Ishikawa (cell line): ENCODE data around the gene HOXB4.

Experiments
- CEBPB ChIP-seq: IDR thresholded peaks from 2 replicates; pipeline ENCODE4 v1.6.1; 2012
- CREB1 ChIP-seq: IDR thresholded peaks from 2 replicates; pipeline ENCODE4 v1.6.1; 2012; ENCODE audit warnings: low read depth
- EGR1 ChIP-seq: IDR thresholded peaks from 2 replicates; pipeline ENCODE4 v1.6.1; 2012
- EP300 ChIP-seq: IDR thresholded peaks from 2 replicates; pipeline ENCODE4 v1.6.1; 2012; ENCODE audit warnings: borderline replicate concordance
- FOXM1 ChIP-seq: IDR thresholded peaks from 2 replicates; pipeline ENCODE4 v1.6.1; 2012; ENCODE audit warnings: low read depth, borderline replicate concordance
- NFIC ChIP-seq: IDR thresholded peaks from 2 replicates; pipeline ENCODE4 v1.6.1; 2012
- RAD21 ChIP-seq: IDR thresholded peaks from 2 replicates; pipeline ENCODE4 v1.6.1; 2012; ENCODE audit warnings: low read depth
- TAF1 ChIP-seq: IDR thresholded peaks from 2 replicates; pipeline ENCODE4 v1.6.1; 2012; ENCODE audit warnings: low read depth, mild to moderate bottlenecking
- TCF12 ChIP-seq: IDR thresholded peaks from 2 replicates; pipeline ENCODE4 v1.6.1; 2012; ENCODE audit warnings: low read depth
- TEAD4 ChIP-seq: IDR thresholded peaks from 2 replicates; pipeline ENCODE4 v1.6.1; 2012
- YY1 ChIP-seq: IDR thresholded peaks from 2 replicates; pipeline ENCODE4 v1.6.1; 2012; ENCODE audit warnings: low read depth
- ZBTB7A ChIP-seq: IDR thresholded peaks from 2 replicates; pipeline ENCODE4 v1.6.1; 2012; ENCODE audit warnings: low read depth
- TF ChIP-seq, protein P1 (sequence below): IDR thresholded peaks from 2 replicates; pipeline ENCODE4 v1.6.1; 2012
- TF ChIP-seq, protein P2 (sequence below): IDR thresholded peaks from 2 replicates; pipeline ENCODE4 v1.6.1; 2012; ENCODE audit warnings: low read depth, mild to moderate bottlenecking
- TF ChIP-seq, protein P3 (sequence below): IDR thresholded peaks from 2 replicates; pipeline ENCODE4 v1.6.1; 2012

HOXB4 gene

DNA sequence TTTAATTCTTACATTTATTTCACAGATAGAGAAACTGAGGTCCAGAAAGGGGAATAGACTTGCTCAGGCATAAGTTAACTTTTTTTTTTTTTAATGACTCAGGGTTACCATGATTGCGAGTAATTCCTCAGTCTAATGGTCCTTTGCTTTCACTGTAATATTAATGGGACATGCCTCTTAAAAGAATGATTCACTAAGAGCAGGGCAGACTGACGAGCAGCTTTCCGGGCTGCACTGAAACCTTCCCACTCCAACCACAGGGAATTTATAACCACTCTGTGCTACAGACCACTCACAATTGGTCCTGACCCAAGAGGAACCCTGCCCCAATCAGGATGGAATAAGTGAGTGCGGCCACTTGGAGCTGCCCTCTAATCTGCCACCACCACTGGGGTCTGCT lies 39.0 kb downstream of the HOXB4 start:
- TF ChIP-seq FOXM1 (no peak), YY1 (no peak), RAD21 (no peak), TCF12 (no peak), EGR1 (no peak), NFIC (no peak), TEAD4 (no peak), ZBTB7A (no peak), CREB1 (no peak), EP300 (no peak)
- TF ChIP-seq, protein P1, sequence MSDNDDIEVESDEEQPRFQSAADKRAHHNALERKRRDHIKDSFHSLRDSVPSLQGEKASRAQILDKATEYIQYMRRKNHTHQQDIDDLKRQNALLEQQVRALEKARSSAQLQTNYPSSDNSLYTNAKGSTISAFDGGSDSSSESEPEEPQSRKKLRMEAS = no peak
- TF ChIP-seq, protein P2, sequence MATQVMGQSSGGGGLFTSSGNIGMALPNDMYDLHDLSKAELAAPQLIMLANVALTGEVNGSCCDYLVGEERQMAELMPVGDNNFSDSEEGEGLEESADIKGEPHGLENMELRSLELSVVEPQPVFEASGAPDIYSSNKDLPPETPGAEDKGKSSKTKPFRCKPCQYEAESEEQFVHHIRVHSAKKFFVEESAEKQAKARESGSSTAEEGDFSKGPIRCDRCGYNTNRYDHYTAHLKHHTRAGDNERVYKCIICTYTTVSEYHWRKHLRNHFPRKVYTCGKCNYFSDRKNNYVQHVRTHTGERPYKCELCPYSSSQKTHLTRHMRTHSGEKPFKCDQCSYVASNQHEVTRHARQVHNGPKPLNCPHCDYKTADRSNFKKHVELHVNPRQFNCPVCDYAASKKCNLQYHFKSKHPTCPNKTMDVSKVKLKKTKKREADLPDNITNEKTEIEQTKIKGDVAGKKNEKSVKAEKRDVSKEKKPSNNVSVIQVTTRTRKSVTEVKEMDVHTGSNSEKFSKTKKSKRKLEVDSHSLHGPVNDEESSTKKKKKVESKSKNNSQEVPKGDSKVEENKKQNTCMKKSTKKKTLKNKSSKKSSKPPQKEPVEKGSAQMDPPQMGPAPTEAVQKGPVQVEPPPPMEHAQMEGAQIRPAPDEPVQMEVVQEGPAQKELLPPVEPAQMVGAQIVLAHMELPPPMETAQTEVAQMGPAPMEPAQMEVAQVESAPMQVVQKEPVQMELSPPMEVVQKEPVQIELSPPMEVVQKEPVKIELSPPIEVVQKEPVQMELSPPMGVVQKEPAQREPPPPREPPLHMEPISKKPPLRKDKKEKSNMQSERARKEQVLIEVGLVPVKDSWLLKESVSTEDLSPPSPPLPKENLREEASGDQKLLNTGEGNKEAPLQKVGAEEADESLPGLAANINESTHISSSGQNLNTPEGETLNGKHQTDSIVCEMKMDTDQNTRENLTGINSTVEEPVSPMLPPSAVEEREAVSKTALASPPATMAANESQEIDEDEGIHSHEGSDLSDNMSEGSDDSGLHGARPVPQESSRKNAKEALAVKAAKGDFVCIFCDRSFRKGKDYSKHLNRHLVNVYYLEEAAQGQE = no peak

DNA sequence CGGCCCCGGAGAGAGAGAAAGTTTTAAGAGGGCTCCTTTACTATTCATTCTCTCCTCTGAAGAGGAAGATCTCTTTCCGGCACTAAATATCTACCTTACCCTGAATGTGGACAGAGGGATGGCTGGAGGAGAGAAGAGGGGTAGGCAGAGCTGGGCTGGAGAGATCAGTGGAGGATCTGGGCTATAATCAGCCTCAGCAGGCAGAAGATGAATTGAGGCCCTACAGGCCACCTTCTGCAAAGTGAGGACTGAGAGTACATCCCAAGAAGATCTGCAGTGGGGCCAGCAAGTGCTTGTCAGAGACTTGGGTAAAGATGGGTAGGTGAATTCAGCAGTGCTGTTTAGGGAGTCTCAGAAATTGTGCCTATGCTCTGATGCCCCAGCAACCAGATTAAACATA lies 40.8 kb downstream of the HOXB4 start:
- TF ChIP-seq, protein P1 = no peak
- TF ChIP-seq ZBTB7A (no peak), TAF1 (no peak), TEAD4 (no peak), NFIC (no peak)
- TF ChIP-seq, protein P2 = no peak

DNA sequence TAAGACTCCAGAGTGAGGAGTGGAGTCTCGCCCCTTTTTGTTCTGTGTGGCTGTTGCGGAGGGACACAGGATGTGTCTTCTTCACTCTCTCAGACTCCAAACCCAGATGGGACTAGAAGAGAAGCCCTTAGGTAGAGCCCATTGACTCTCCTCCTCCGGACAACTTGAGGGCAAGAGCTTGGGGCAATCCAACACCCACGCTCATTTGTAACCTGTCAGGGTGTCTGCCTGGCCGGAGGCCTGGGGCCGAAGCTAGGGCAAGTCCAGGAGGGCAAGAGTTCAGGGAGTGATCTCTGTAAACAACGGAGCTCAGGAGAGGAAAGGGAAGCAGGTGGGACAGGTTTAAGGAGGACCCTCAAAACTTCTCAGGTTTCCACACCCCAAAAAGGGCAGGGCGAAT lies 45.9 kb downstream of the HOXB4 start:
- no peak for TF ChIP-seq CREB1

DNA sequence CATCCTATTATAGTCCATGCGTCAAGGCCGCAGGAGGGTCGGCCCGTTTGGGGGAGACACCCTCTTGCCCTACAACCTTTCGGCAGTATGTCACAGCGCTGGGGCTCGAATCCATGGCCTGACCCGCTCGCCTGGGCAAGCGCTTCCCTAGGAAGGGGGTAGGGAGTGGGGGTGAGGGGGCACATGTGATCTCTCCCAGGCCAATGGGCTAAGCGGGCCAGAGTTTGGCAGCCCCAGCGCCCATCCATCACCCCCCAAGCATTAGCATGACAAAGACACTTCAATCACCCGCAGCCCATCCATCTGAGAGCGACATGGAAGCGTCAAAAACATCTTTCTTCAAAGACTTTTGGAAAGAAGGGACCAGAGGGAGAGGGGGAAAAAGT lies 47.3 kb downstream of the HOXB4 start, which contains the start of gene HOXB1:
HOXB1 (minus strand) TSS at position 125 of the 386 bp plus-strand sequence; CDS start at position 18, 107 bp downstream.
- TF ChIP-seq FOXM1 (no peak), TAF1 (no peak), TEAD4 (no peak), CREB1 (no peak), EP300 (no peak), NFIC (no peak), CEBPB (no peak), TCF12 (no peak), RAD21 (no peak), ZBTB7A (no peak), YY1 (no peak), EGR1 (no peak)
- TF ChIP-seq, protein P2 = no peak
- TF ChIP-seq, protein P3, sequence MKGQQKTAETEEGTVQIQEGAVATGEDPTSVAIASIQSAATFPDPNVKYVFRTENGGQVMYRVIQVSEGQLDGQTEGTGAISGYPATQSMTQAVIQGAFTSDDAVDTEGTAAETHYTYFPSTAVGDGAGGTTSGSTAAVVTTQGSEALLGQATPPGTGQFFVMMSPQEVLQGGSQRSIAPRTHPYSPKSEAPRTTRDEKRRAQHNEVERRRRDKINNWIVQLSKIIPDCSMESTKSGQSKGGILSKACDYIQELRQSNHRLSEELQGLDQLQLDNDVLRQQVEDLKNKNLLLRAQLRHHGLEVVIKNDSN = no peak
- TF ChIP-seq, protein P1 = no peak

DNA sequence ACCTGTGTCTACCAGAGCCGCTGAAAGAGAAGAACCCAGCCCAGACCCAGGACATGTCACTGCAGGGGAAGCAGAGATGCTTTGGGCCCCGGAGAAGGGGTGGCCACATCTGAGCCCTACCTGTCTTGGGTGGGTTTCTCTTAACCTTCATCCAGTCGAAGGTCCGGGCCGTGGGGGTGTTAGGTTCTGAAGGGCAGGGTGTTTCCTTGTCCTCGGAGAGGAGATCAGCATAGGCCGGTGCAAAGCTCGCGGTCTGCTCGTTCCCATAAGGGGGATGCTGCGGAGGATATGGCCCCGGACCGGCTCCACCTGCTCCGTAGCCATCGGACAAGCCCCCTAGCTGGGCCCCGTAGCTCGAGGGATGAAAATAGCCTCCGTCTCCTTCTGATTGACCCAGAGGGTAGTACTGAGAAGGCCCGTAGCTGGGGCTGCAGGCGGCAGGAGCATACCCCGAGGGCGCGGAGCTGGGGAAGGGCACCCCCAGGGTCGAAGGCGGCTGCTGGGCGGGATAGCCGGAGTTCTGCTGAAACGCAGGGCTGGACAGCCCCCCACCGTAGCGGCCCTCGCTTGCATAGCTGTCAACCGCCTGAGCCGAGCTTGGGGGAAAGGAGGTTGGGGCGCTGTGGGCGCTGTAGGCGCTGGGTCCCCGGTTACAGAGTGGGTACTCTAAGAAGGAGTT lies 47.8 kb downstream of the HOXB4 start:
- TF ChIP-seq EGR1 (no peak), EP300 (no peak), FOXM1 (no peak), TAF1 (no peak), YY1 (no peak), NFIC (no peak), RAD21 (no peak), ZBTB7A (no peak), TCF12 (no peak), TEAD4 (no peak), CREB1 (no peak), CEBPB (no peak)
- TF ChIP-seq, protein P3 = no peak
- TF ChIP-seq, protein P2 = no peak
- TF ChIP-seq, protein P1 = no peak
